Thoracic aorta endothelial cell (primary cell): ENCODE measurements around the gene EGFL7. TPM values are rescaled to one million over a fixed set of nuclear protein-coding genes. Genes with fewer than 3 reads are reported as not detected.

Experiments used
- small RNA-seq: library from RNA; depleted of rRNA; stranded (forward); fragments of <200 nt; gene quantifications from one replicate; pipeline ENCODE3, GENCODE V24; 2012
- total RNA-seq: library from RNA; depleted of rRNA; stranded (reverse); fragments of >200 nt; gene quantifications from 2 replicates; pipeline ENCODE4 v1.2.3, GENCODE V29; 2012

EGFL7 gene
- 400 and 489 TPM in 2 replicates for total RNA-seq

GRCh38 chr9:136662656-136663581, at the start of gene EGFL7:
Gene EGFL7 (plus strand): TSS chr9:136662916. CDS start chr9:136668283, 5,367 bp downstream.

DNA sequence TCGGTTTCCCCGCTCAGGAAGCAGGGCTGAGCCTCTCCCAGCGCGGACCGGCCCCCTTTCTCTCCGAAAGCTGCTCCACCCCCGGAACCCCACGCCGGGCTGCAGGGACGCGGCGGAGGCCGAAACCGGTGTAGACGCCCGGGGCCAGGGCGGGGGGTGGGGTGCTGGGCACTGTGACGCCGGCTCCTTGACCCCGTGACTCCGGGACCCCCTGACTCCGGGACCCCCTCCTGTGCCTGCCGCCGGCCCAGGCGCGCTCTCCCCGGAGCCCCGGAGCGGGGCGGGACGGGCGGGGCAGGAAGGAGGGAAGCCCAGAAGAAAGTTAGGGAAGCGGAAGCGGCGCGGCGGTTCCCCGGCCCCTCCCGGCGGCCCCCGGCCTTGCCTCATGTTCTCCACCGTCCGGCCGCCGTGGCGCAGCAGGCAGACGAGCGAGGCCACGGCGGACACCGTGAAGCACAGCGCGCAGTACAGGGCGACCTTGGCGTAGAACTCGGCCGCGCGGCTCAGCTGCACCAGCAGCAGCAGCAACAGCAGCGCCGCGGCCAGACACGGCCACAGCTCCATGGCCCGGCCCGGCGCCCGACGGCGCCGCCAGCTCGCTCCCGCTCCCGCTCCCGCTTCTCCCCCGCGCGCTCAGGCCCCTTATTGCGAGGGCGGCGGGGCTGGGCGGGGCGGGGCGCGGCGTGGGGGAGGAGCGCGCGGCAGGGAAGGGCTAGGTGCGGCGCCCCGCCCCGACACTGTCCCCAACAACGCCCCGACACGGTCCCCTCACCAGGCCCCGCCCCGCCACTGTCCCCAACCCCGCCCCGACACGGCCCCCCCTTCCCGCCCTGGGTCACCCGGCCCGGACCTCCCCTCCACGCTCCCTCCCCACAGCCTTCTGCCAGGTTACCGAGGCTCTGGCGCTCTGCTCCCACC, 24.3 kb downstream of the EGFL7 start, which contains the start of gene AGPAT2:
Gene AGPAT2, minus strand, starts transcription at position 664 of the 918 bp plus-strand sequence. Its CDS starts 100 bp downstream, at position 564.

DNA sequence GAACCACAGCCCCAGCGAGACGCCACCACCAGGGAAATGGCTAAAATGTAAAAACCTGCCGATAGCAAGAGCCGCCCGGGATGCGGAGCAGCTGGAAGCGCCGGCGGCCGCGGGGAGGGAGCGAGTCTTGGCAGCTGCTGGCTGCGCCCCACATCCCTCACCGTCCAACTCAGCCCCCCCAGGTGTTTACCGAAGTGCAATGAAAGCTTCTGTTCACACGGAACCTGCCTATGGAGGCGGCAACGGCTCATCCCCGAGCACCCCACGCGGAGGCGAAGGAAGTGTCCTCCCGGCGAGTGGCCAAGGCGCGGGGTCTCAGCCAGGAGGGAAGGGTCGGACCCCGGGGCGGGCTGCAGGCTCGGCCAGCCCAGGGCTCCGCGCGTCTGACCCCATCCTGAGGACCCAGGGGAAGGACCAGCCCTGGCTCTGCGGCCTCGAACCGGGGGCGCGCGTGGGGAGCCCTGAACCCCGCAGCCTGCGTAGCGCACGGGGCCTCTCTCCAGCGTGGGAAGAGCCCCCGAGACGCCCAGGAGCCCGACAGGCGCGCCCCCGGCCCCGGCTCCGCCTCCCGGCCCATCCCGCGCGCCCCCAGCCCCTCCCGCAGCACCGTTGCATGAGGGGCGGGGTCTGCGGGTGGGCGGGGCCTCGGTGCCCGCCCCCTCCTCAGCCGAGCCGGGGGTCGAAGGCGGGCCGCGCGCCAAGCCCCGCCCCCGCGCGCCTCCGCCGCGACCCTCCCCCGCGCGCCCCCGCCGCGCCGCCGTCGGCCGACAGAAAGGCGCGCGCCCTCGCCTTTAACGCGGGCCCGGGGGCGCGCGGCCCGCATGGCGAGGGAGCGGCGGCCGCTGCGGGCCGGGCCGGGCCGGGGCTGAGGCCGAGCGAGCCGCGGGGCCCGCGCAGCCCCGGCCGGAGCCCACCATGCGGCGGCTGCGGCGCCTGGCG, 49.3 kb downstream of the EGFL7 start, which contains the start of gene DIPK1B:
Gene DIPK1B, plus strand, starts transcription at position 822 of the 939 bp plus-strand sequence. Its CDS starts 94 bp downstream, at position 916.

Small RNA genes within 50 kb of the gene (small RNA-seq; reads per million reads assigned to genes)
- 169,245 reads per million, percentile 100 among the genes with 10 or more reads in this experiment for gene MIR126

Other genes with a start within 250 kb of the EGFL7 start
- gene INPP5E, start 223.1 kb upstream of the EGFL7 start, total RNA-seq = 10.1 and 13.7 TPM in 2 replicates
- 56.5 and 57.2 TPM in 2 replicates for gene SEC16A, start 179.9 kb upstream of the EGFL7 start, total RNA-seq
- 116 and 138 TPM in 2 replicates for gene NOTCH1, start 116.9 kb upstream of the EGFL7 start, total RNA-seq
- gene AGPAT2, start 24.5 kb downstream of the EGFL7 start, total RNA-seq = 29.1 and 43.1 TPM in 2 replicates
- 121 and 158 TPM in 2 replicates for gene DIPK1B, start 49.7 kb downstream of the EGFL7 start, total RNA-seq
- not detected in 2 replicates for gene LCN10, start 80.0 kb downstream of the EGFL7 start, total RNA-seq
- gene LCN6, start 85.6 kb downstream of the EGFL7 start, total RNA-seq = not detected in 2 replicates
- not detected in 2 replicates for gene LCN8, start 95.3 kb downstream of the EGFL7 start, total RNA-seq
- not detected in 2 replicates for gene LCN15, start 101.6 kb downstream of the EGFL7 start, total RNA-seq
- 42.9 and 43.6 TPM in 2 replicates for gene TMEM141, start 128.4 kb downstream of the EGFL7 start, total RNA-seq
- gene CCDC183, start 133.4 kb downstream of the EGFL7 start, total RNA-seq = 0.13 TPM in 1 of 2 replicates, not detected in the other
- gene RABL6, start 145.0 kb downstream of the EGFL7 start, total RNA-seq = 68.1 and 77.0 TPM in 2 replicates
- 0.66 and 0.72 TPM in 2 replicates for gene AJM1, start 179.6 kb downstream of the EGFL7 start, total RNA-seq
- 51.4 and 81.0 TPM in 2 replicates for gene PHPT1, start 186.5 kb downstream of the EGFL7 start, total RNA-seq
- 1.9 and 2.0 TPM in 2 replicates for gene MAMDC4, start 189.4 kb downstream of the EGFL7 start, total RNA-seq
- 173 and 174 TPM in 2 replicates for gene EDF1, start 203.4 kb downstream of the EGFL7 start, total RNA-seq
- gene TRAF2, start 223.6 kb downstream of the EGFL7 start, total RNA-seq = 11.0 and 14.3 TPM in 2 replicates